GM06990 (cell line): ENCODE data around the gene OR6X1.

Experiments
- DNase-seq: peaks from one replicate; pipeline ENCODE4 v3.0.0-alpha.2; 2011; ENCODE audit not compliant: insufficient read length; ENCODE audit errors: extremely low read depth
- H3K27me3 ChIP-seq: replicated peaks from 2 replicates; pipeline ENCODE4 v1.6.0; 2011; ENCODE audit warnings: low read length; ENCODE audit not compliant: control insufficient read depth, insufficient read depth
- H3K36me3 ChIP-seq: 2 replicates; pipeline ENCODE4 v1.5.1; 2011; ENCODE audit warnings: low read length; ENCODE audit not compliant: control insufficient read depth, insufficient read depth
- H3K4me3 ChIP-seq: replicated peaks from 2 replicates; pipeline ENCODE4 v1.5.1; 2011; ENCODE audit warnings: low read depth, mild to moderate bottlenecking, control low read depth, low read length
- CTCF ChIP-seq: IDR thresholded peaks from 2 replicates; pipeline ENCODE4 v1.5.1; 2011; ENCODE audit warnings: low read length, control low read depth, mild to moderate bottlenecking, inconsistent platforms; ENCODE audit not compliant: insufficient read depth, poor library complexity, severe bottlenecking

The OR6X1 gene

GRCh38 chr11:123798079-123798478, 43.8 kb upstream of the OR6X1 start:
- no peaks in the 10 kb centered on the region; the same call in 1 of the 2 replicates for H3K27me3 ChIP-seq
- H3K4me3 ChIP-seq: no peak overlapping the region
- no peak for DNase-seq
- H3K36me3 ChIP-seq: no peaks in the 10 kb centered on the region
- TF ChIP-seq CTCF: no peak

- DNase-seq: no peak
- TF ChIP-seq CTCF: no peak
- Histone ChIP-seq H3K27me3 (no peaks in the 10 kb centered on the region; the same call in 1 of the 2 replicates), H3K4me3 (no peak overlapping the region), H3K36me3 (no peaks in the 10 kb centered on the region)
These were observed 43.2 kb upstream of the OR6X1 start for GRCh38 chr11:123797541-123797940.

GRCh38 chr11:123797114-123797513, 42.8 kb upstream of the OR6X1 start:
- H3K4me3 ChIP-seq: no peak overlapping the region
- DNase-seq: no peak
- TF ChIP-seq CTCF: no peak
- H3K27me3 ChIP-seq: no peaks in the 10 kb centered on the region; the same call in 1 of the 2 replicates
- no peaks in the 10 kb centered on the region for H3K36me3 ChIP-seq

- no peaks in the 10 kb centered on the region for H3K36me3 ChIP-seq
- no peak for DNase-seq
- no peaks in the 10 kb centered on the region; the same call in 1 of the 2 replicates for H3K27me3 ChIP-seq
- no peak overlapping the region for H3K4me3 ChIP-seq
- TF ChIP-seq CTCF: no peak
These were observed 41.9 kb upstream of the OR6X1 start for GRCh38 chr11:123796226-123796625.

- no peak overlapping the region for H3K4me3 ChIP-seq
- DNase-seq: no peak
- H3K36me3 ChIP-seq: no peaks in the 10 kb centered on the region
- H3K27me3 ChIP-seq: no peaks in the 10 kb centered on the region
- TF ChIP-seq CTCF: no peak
These were observed 29.2 kb upstream of the OR6X1 start for GRCh38 chr11:123783536-123783935.

GRCh38 chr11:123778511-123778910, 24.2 kb upstream of the OR6X1 start:
- Histone ChIP-seq H3K27me3 (no peaks in the 10 kb centered on the region), H3K4me3 (no peak overlapping the region), H3K36me3 (no peaks in the 10 kb centered on the region)
- no peak for DNase-seq
- no peak for TF ChIP-seq CTCF
